Effector memory CD4-positive, alpha-beta T cell (primary cell): ENCODE data around the gene EP400.
A peak's percentile ranks its signal among the peaks of the same experiment; 100 is the strongest.
"Not testable (repeated sequence)": the region's sequence is repeated elsewhere in the genome, so short reads cannot be mapped to it uniquely, and the experiment has no call there.

ENCODE experiments used
- DNase-seq, 3 donors: peaks; one replicate each; pipeline ENCODE4 v3.0.0-alpha.2; 2020
- H3K27ac ChIP-seq: 2 replicates; pipeline ENCODE4 v1.7.0; 2013; ENCODE audit warnings: mild to moderate bottlenecking, low read length, moderate library complexity; ENCODE audit not compliant: insufficient read depth, poor library complexity, severe bottlenecking
- H3K27me3 ChIP-seq: replicated peaks from 2 replicates; pipeline ENCODE4 v1.7.0; 2013; ENCODE audit warnings: mild to moderate bottlenecking, low read length; ENCODE audit not compliant: insufficient read depth, control insufficient read depth, poor library complexity, severe bottlenecking
- H3K36me3 ChIP-seq: 2 replicates; pipeline ENCODE4 v1.7.0; 2013; ENCODE audit warnings: mild to moderate bottlenecking, low read length, moderate library complexity; ENCODE audit not compliant: control insufficient read depth, insufficient read depth
- H3K4me1 ChIP-seq: 2 replicates; pipeline ENCODE4 v1.7.0; 2013; ENCODE audit warnings: low read length, mild to moderate bottlenecking; ENCODE audit not compliant: control insufficient read depth, insufficient read depth, poor library complexity, severe bottlenecking
- H3K4me3 ChIP-seq: 2 replicates; pipeline ENCODE4 v1.7.0; 2013; ENCODE audit warnings: low read length, low read depth, mild to moderate bottlenecking; ENCODE audit not compliant: insufficient read depth, poor library complexity, severe bottlenecking
- H3K9me3 ChIP-seq: 2 replicates; pipeline ENCODE4 v1.7.0; 2013; ENCODE audit warnings: mild to moderate bottlenecking, low read length, moderate library complexity; ENCODE audit not compliant: control insufficient read depth

Gene EP400

DNA sequence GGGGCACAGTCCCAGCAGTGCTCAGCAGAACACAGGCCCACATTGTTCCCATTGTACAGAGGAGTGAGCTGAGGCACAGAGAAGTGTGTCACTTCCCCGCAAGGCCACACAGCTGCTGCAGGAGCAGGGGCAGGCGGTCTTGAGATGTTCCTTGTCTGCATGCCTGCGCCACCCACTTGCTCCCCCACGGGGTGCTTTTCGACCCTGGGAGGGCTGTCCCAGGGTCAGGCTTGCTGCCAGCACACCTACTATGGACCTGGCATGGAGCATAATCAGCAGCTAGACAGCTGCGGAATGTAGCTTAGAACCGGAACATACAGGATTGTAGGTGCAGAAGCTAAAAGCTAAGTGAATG, 7.8 kb upstream of the EP400 start:
- Histone ChIP-seq H3K36me3 (peaks cover 27% of the 10 kb centered on the region), H3K4me3 (no peak overlapping the region), H3K27ac (no peak overlapping the region), H3K4me1 (no peaks in the 10 kb centered on the region), H3K27me3 (no peaks in the 10 kb centered on the region), H3K9me3 (no peaks in the 10 kb centered on the region)
- no peak for DNase-seq

- Histone ChIP-seq H3K4me1 (no peaks in the 10 kb centered on the region), H3K4me3 (no peak overlapping the region), H3K27me3 (no peaks in the 10 kb centered on the region), H3K27ac (no peak overlapping the region), H3K36me3 (peaks cover 27% of the 10 kb centered on the region), H3K9me3 (no peaks in the 10 kb centered on the region)
- no peak for DNase-seq
These were observed 7.1 kb upstream of the EP400 start for GRCh38 chr12:131942671-131943070.

- Histone ChIP-seq H3K4me3 (no peak overlapping the region), H3K4me1 (no peaks in the 10 kb centered on the region), H3K27ac (no peak overlapping the region), H3K27me3 (no peaks in the 10 kb centered on the region), H3K9me3 (no peaks in the 10 kb centered on the region), H3K36me3 (peaks cover 27% of the 10 kb centered on the region)
- no peak for DNase-seq
These were observed 6.4 kb upstream of the EP400 start for GRCh38 chr12:131943389-131943788.

GRCh38 chr12:131943876-131944275, 5.9 kb upstream of the EP400 start:
- Histone ChIP-seq H3K27ac (no peak overlapping the region), H3K36me3 (peaks cover 27% of the 10 kb centered on the region), H3K9me3 (no peaks in the 10 kb centered on the region), H3K4me1 (no peaks in the 10 kb centered on the region), H3K4me3 (no peak overlapping the region), H3K27me3 (no peaks in the 10 kb centered on the region)
- DNase-seq = no peak

GRCh38 chr12:131944601-131945251, 5.0 kb upstream of the EP400 start:
- Histone ChIP-seq H3K9me3 (no peaks in the 10 kb centered on the region), H3K27me3 (no peaks in the 10 kb centered on the region), H3K4me1 (no peaks in the 10 kb centered on the region), H3K27ac (no peak overlapping the region), H3K4me3 (no peak overlapping the region), H3K36me3 (peaks cover 27% of the 10 kb centered on the region)
- no peak for DNase-seq

DNA sequence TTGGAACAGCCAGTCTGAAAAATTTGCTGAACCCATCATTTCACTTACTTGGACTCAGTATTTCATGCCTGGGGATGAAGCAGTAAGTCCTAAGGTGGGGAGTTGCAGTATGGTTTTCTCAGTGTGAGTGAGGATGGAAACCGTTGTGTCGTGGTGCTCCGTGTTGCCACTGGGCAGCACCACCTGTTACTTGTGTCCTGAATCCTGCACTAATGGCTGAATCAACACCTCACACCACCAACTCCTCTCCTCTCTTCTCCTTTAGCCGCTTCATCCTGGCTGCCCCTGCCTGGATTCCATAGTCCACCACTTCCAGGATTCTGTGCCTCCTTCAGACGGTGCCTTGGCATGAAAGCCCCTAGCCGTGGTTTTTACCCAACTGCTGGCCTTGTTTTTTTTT, 3.0 kb upstream of the EP400 start:
- Histone ChIP-seq H3K27ac (no peak overlapping the region), H3K4me1 (peaks cover 7% of the 10 kb centered on the region), H3K36me3 (peaks cover 17% of the 10 kb centered on the region), H3K4me3 (no peak overlapping the region), H3K9me3 (no peaks in the 10 kb centered on the region), H3K27me3 (no peaks in the 10 kb centered on the region)
- no peak for DNase-seq

DNA sequence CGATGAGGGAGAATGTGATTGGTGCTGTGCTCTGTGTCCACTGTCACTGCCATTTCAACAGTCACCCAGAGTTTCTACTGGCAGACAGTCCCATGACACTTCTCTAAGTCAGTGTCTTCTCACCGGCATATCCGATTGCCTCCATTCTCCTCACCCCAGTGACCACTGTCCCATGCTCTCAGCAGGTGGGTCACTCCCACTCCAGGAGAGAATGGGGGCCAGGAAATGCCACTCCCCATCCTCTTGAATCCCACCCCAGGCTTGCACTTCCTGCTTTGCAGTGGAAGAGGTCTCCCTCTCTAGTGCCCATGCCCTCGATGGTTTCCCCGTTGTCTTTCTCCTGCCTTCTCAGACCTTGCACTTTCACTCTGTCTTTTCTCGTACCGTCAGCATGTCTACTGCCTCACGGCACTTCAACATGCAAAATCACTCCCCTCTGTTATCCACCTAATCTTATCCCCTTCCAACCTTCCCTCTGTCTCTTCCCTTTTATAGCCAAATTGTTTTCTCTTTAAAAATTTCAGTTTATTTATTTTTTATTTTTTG, 2.2 kb upstream of the EP400 start:
- Histone ChIP-seq H3K36me3 (peaks cover 13% of the 10 kb centered on the region), H3K9me3 (no peaks in the 10 kb centered on the region), H3K27me3 (no peaks in the 10 kb centered on the region), H3K27ac (no peak overlapping the region), H3K4me1 (peaks cover 7% of the 10 kb centered on the region), H3K4me3 (no peak overlapping the region)
- DNase-seq = no peak

DNA sequence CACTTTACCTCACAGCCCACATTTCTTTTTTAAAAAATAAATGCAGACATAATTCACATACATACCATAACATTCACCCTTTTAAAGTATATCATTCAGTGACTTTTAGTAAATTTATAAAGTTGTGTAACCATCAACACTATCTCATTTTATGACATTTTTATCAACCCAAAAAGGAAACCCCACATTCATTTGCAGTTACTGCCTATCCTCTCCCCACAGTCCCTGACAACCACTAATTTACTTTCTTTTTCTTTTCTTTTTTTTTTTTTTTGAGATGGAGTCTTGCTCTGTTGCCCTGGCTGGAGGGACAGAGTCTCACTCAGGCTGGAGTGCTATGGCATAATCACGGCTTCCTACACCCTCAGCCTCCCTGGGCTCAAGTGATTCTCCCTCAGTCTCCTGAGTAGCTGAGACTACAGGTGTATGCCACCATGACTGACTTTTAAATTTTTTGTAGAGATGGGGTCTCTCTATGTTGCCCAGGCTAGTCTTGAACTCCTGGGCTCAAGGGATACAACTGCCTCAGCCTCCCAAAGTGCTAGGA, 1.5 kb upstream of the EP400 start:
- H3K4me3 ChIP-seq = no peak overlapping the region
- H3K9me3 ChIP-seq = no peaks in the 10 kb centered on the region
- H3K27me3 ChIP-seq = no peaks in the 10 kb centered on the region
- peaks cover 7% of the 10 kb centered on the region for H3K4me1 ChIP-seq
- peaks cover 13% of the 10 kb centered on the region for H3K36me3 ChIP-seq
- DNase-seq = no peak
- H3K27ac ChIP-seq = peak overlapping the region; percentile 75

- Histone ChIP-seq H3K27ac (peak overlapping the region; percentile 75), H3K4me3 (peak overlapping the region; percentile 78), H3K36me3 (peaks cover 10% of the 10 kb centered on the region)
- not testable (repeated sequence) for DNase-seq, H3K9me3 ChIP-seq, H3K4me1 ChIP-seq, H3K27me3 ChIP-seq
These were observed 870 bp upstream of the EP400 start for GRCh38 chr12:131948713-131949430.
